MM.1S (cell line): Measurements from ENCODE around the gene ANKRD66.

ENCODE experiments used
- DNase-seq: peaks from one replicate; pipeline ENCODE4 v3.0.0-alpha.2; 2015
- H2AFZ ChIP-seq: fragments of 300-600 bp; sonication (generic); 2 replicates; pipeline ENCODE4 v1.6.0; 2016; ENCODE audit warnings: antibody characterized with exemption, low read length
- H3F3A ChIP-seq: fragments of 300-600 bp; sonication (generic); 2 replicates; pipeline ENCODE4 v1.6.1; 2016; ENCODE audit warnings: mild to moderate bottlenecking, antibody characterized with exemption, low read length, moderate library complexity, mixed read lengths; ENCODE audit not compliant: insufficient read depth
- H3K27ac ChIP-seq: fragments of 300-600 bp; sonication (generic); 2 replicates; pipeline ENCODE4 v1.5.1; 2016; ENCODE audit warnings: mild to moderate bottlenecking, low read length
- H3K27me3 ChIP-seq: fragments of 300-600 bp; sonication (generic); replicated peaks from 2 replicates; pipeline ENCODE4 v1.6.0; 2016; ENCODE audit warnings: low read length; ENCODE audit not compliant: insufficient read depth
- H3K36me3 ChIP-seq: fragments of 300-600 bp; sonication (generic); replicated peaks from 2 replicates; pipeline ENCODE4 v1.6.1; 2016; ENCODE audit warnings: mild to moderate bottlenecking, low read length, mixed read lengths; ENCODE audit not compliant: insufficient read depth
- H3K4me1 ChIP-seq: fragments of 300-600 bp; sonication (generic); 2 replicates; pipeline ENCODE4 v1.6.1; 2016; ENCODE audit warnings: low read length, mixed read lengths
- H3K4me2 ChIP-seq: fragments of 300-600 bp; sonication (generic); 2 replicates; pipeline ENCODE4 v1.6.0; 2016; ENCODE audit warnings: low read depth, low read length
- H3K4me3 ChIP-seq: fragments of 300-600 bp; sonication (generic); 2 replicates; pipeline ENCODE4 v1.5.1; 2016; ENCODE audit warnings: low read length, mixed read lengths
- H3K79me2 ChIP-seq: fragments of 300-600 bp; sonication (generic); 2 replicates; pipeline ENCODE4 v1.6.1; 2016; ENCODE audit warnings: mixed run types, low read length, mixed read lengths
- H3K9ac ChIP-seq: fragments of 300-600 bp; sonication (generic); 2 replicates; pipeline ENCODE4 v1.6.1; 2016; ENCODE audit warnings: low read length, mixed read lengths
- H3K9me2 ChIP-seq: fragments of 300-600 bp; sonication (generic); replicated peaks from 2 replicates; pipeline ENCODE4 v1.6.1; 2016; ENCODE audit warnings: mild to moderate bottlenecking, low read length, mixed read lengths; ENCODE audit not compliant: insufficient read depth
- H3K9me3 ChIP-seq: fragments of 300-600 bp; sonication (generic); replicated peaks from 2 replicates; pipeline ENCODE4 v1.6.1; 2016; ENCODE audit warnings: mild to moderate bottlenecking, low read length, mixed read lengths; ENCODE audit not compliant: insufficient read depth
- H4K20me1 ChIP-seq: fragments of 300-600 bp; sonication (generic); 2 replicates; pipeline ENCODE4 v1.6.1; 2016; ENCODE audit warnings: mild to moderate bottlenecking, low read length, moderate library complexity, mixed read lengths; ENCODE audit not compliant: insufficient read depth
- EZH2 ChIP-seq: fragments of 300-600 bp; sonication (generic); optimal IDR thresholded peaks from 2 replicates; pipeline ENCODE3; 2017; ENCODE audit warnings: low read depth, mild to moderate bottlenecking, antibody characterized with exemption, low read length, mixed read lengths
- EZH2phosphoT487 ChIP-seq: fragments of 300-600 bp; sonication (generic); IDR thresholded peaks from 2 replicates; pipeline ENCODE4 v1.6.1; 2018; ENCODE audit warnings: antibody characterized with exemption, low read length
- TF ChIP-seq, protein P1 (sequence below): fragments of 300-600 bp; sonication (generic); IDR thresholded peaks from 2 replicates; pipeline ENCODE4 v1.5.1; 2016; ENCODE audit warnings: antibody characterized with exemption, low read length, mixed read lengths

Gene ANKRD66

DNA sequence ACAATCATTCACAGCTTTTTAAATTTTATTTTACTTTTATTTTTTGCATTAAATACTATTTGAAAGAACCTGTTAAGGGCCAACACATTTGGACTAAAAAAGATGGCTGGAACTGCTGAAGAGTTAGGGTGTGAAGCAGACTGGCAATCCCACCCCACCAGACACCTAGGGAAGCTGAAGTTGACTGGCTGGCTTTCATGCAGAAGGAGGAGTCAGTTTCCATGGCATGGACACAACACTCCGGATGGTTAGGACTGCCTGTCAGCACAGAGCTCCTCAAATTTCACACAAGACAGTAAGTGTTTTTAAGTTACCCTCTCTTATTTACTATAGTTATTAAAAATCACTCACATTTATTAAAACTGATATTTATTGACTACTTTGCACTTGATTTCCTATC, at the start of gene ANKRD66:
TSS of gene ANKRD66 (plus strand) at position 238 of the 400 bp plus-strand sequence. CDS start 5,016 bp downstream, outside the sequence.
- no peak within 1 kb of the TSS for H3K4me3 ChIP-seq
- no peak within 1 kb of the TSS for H3K9ac ChIP-seq
- H3K9me3 ChIP-seq = no peaks in the 10 kb centered on the region
- no peak within 1 kb of the TSS for H3K4me2 ChIP-seq
- DNase-seq = no peak
- no peak within 1 kb of the TSS for H2AFZ ChIP-seq
- TF ChIP-seq EZH2 = no peak
- TF ChIP-seq, protein P1, sequence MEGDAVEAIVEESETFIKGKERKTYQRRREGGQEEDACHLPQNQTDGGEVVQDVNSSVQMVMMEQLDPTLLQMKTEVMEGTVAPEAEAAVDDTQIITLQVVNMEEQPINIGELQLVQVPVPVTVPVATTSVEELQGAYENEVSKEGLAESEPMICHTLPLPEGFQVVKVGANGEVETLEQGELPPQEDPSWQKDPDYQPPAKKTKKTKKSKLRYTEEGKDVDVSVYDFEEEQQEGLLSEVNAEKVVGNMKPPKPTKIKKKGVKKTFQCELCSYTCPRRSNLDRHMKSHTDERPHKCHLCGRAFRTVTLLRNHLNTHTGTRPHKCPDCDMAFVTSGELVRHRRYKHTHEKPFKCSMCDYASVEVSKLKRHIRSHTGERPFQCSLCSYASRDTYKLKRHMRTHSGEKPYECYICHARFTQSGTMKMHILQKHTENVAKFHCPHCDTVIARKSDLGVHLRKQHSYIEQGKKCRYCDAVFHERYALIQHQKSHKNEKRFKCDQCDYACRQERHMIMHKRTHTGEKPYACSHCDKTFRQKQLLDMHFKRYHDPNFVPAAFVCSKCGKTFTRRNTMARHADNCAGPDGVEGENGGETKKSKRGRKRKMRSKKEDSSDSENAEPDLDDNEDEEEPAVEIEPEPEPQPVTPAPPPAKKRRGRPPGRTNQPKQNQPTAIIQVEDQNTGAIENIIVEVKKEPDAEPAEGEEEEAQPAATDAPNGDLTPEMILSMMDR = no peak
- TF ChIP-seq EZH2phosphoT487 = no peak
- H3K79me2 ChIP-seq = no peaks in the 10 kb centered on the region
- no peaks in the 10 kb centered on the region for H3K27me3 ChIP-seq
- no peaks in the 10 kb centered on the region for H3K36me3 ChIP-seq
- no peaks in the 10 kb centered on the region for H3F3A ChIP-seq
- H3K4me1 ChIP-seq = no peaks in the 10 kb centered on the region
- no peaks in the 10 kb centered on the region for H4K20me1 ChIP-seq
- no peak within 1 kb of the TSS for H3K27ac ChIP-seq
- H3K9me2 ChIP-seq = no peaks in the 10 kb centered on the region

DNA sequence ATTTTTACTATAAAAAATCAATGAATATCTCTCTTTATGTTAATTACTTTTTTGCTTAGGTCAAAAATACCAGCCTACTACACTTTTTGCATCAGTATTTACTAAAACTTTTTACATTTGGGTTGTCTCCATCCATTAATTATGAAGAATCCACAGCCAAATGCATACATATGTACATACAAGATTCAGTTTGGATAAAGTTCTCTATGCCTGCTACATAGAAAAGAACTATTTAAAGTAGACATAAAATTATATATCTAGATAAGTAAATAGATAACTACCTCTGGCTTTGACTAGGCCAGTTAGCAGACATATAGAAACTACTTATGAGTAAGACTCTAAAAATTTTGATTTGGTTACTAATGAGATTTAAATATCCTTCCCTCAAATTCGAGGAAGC, 46.8 kb upstream of the ANKRD66 start:
- Histone ChIP-seq H3K27ac (no peak overlapping the region), H3K79me2 (no peaks in the 10 kb centered on the region), H2AFZ (no peak overlapping the region), H3K4me1 (no peaks in the 10 kb centered on the region), H3K9me2 (no peaks in the 10 kb centered on the region), H3K36me3 (no peaks in the 10 kb centered on the region), H4K20me1 (no peaks in the 10 kb centered on the region), H3K27me3 (no peaks in the 10 kb centered on the region), H3K9ac (no peak overlapping the region), H3K4me3 (no peak overlapping the region), H3K4me2 (no peak overlapping the region), H3F3A (no peaks in the 10 kb centered on the region), H3K9me3 (no peaks in the 10 kb centered on the region)
- no peak for TF ChIP-seq EZH2
- TF ChIP-seq, protein P1 = no peak
- no peak for TF ChIP-seq EZH2phosphoT487
- no peak for DNase-seq

DNA sequence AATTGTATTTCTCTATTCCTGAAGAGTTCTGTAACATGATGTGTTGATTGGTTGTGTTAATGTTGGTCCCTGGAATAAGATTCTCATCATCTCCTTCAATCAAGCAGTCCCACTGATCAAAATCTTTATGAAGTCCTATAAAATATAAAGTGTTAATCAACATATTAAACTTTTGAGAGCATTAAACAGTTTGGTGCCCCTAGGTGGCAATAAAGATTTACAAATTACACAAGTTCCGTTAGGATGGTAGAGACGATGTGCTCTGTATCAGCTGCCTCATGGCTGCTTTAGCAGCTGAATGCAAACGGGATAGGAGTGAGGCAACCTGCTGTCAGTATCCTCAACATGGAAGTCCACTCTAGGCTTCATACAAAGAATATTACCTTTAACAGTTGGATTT, 42.2 kb upstream of the ANKRD66 start:
- no peak overlapping the region for H3K4me2 ChIP-seq
- H3K4me3 ChIP-seq = no peak overlapping the region
- no peak overlapping the region for H3K9ac ChIP-seq
- TF ChIP-seq, protein P1 = no peak
- TF ChIP-seq EZH2 = no peak
- TF ChIP-seq EZH2phosphoT487 = no peak
- no peak for DNase-seq
- no peaks in the 10 kb centered on the region for H3K9me3 ChIP-seq
- H3K4me1 ChIP-seq = no peaks in the 10 kb centered on the region
- H3K36me3 ChIP-seq = no peaks in the 10 kb centered on the region
- no peaks in the 10 kb centered on the region for H3F3A ChIP-seq
- no peak overlapping the region for H2AFZ ChIP-seq
- no peaks in the 10 kb centered on the region for H3K9me2 ChIP-seq
- H3K27me3 ChIP-seq = no peaks in the 10 kb centered on the region
- H3K27ac ChIP-seq = no peak overlapping the region
- H3K79me2 ChIP-seq = no peaks in the 10 kb centered on the region
- H4K20me1 ChIP-seq = no peaks in the 10 kb centered on the region
